Cardiac muscle cell (in vitro differentiated cells and primary cell): Measurements from ENCODE around the gene COL18A1. TPM values are rescaled to one million over a fixed set of nuclear protein-coding genes. Genes with fewer than 3 reads are reported as not detected.

ENCODE experiments used
- DNase-seq, 2 donors: peaks; one replicate each; pipeline versions ENCODE4 v3.0.0 to v3.0.0-alpha.2; 2010 to 2017; ENCODE audit warnings: low read depth in 1 of 2, low spot score in 1 of 2
- H3K27ac ChIP-seq: fragments of 200-600 bp; sonication (generic); 2 replicates; pipeline ENCODE4 v1.5.1; 2016
- H3K27me3 ChIP-seq: fragments of 200-600 bp; sonication (generic); 2 replicates; pipeline ENCODE4 v1.6.0; 2016; ENCODE audit warnings: control low read depth
- H3K36me3 ChIP-seq: fragments of 200-600 bp; sonication (generic); 2 replicates; pipeline ENCODE4 v1.5.1; 2016; ENCODE audit warnings: control low read depth
- H3K4me1 ChIP-seq: fragments of 200-600 bp; sonication (generic); 2 replicates; pipeline ENCODE4 v1.8.1; 2017; ENCODE audit warnings: low read depth, mild to moderate bottlenecking, mixed run types
- H3K4me3 ChIP-seq: fragments of 200-600 bp; sonication (generic); 2 replicates; pipeline ENCODE4 v1.5.1; 2016; ENCODE audit warnings: mild to moderate bottlenecking
- H3K9me3 ChIP-seq: fragments of 200-600 bp; sonication (generic); 2 replicates; pipeline ENCODE4 v1.5.1; 2017; ENCODE audit warnings: low read depth, mild to moderate bottlenecking, control low read depth
- CTCF ChIP-seq: IDR thresholded peaks from 2 replicates; pipeline ENCODE4 v1.5.1; 2012; ENCODE audit warnings: low read depth, mild to moderate bottlenecking, low read length
- polyA plus RNA-seq: library from polyadenylated mRNA; unstranded; fragments of >200 nt; fragmentation: Nextera tagmentation; extraction: Ambion mirVana; gene quantifications from 2 replicates; pipeline ENCODE4 v1.2.1, GENCODE V29; 2016
- total RNA-seq: library from RNA; depleted of rRNA; stranded (reverse); fragments of >200 nt; gene quantifications from 2 replicates; pipeline ENCODE4 v1.2.3, GENCODE V29; 2016

Gene COL18A1
- total and polyA plus RNA-seq, 2 experiments from 2014 or later = 407 to 1,182 TPM

DNA sequence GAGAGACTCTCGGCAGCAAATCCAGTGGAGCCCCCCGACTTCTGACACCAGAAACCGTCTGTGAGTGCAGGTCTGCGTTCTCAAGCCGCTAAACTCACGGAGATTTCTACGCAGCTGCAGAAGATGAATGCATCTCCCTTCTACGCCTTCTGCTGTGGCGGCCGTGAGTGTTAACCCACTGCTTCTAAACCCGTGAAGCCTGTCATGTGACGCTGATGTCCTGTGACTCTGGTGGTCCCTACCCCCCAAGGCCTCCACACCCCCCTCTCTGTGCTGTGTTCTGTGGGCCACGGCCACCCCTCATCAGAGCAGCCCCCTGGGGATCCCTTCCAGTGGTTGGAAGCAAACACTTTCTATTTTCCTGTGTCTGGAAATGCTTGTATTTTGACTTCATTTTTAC lies 33.9 kb upstream of the COL18A1 start:
- Histone ChIP-seq H3K36me3 (no peaks in the 10 kb centered on the region), H3K27me3 (no peaks in the 10 kb centered on the region), H3K27ac (no peak overlapping the region), H3K9me3 (no peaks in the 10 kb centered on the region), H3K4me1 (peaks cover 11% of the 10 kb centered on the region), H3K4me3 (no peak overlapping the region)
- DNase-seq = no peak
- no peak for TF ChIP-seq CTCF

DNA sequence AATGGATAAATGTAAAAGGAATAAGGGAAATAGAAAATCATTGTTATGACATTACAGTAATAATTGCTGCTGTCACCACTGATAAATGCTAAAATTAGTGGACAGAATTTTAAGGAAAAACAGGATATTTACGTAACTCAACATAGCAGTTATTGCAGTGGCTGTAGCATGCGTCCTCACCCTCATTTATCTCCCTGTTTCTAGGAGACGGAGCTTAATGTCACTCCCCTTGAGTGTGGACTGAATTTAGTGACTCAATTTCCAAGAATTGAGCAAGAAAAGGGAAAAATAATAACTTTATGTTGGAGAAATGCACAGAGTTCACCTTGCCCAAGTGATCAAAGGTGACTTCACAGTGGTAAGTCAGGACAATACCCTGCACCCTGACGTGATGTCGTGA lies 33.3 kb upstream of the COL18A1 start:
- peak in 1 of 2 donors; percentile 57 for DNase-seq
- TF ChIP-seq CTCF = no peak
- Histone ChIP-seq H3K4me1 (peaks cover 9% of the 10 kb centered on the region), H3K27ac (no peak overlapping the region), H3K27me3 (no peaks in the 10 kb centered on the region), H3K9me3 (no peaks in the 10 kb centered on the region), H3K4me3 (no peak overlapping the region), H3K36me3 (no peaks in the 10 kb centered on the region)

DNA sequence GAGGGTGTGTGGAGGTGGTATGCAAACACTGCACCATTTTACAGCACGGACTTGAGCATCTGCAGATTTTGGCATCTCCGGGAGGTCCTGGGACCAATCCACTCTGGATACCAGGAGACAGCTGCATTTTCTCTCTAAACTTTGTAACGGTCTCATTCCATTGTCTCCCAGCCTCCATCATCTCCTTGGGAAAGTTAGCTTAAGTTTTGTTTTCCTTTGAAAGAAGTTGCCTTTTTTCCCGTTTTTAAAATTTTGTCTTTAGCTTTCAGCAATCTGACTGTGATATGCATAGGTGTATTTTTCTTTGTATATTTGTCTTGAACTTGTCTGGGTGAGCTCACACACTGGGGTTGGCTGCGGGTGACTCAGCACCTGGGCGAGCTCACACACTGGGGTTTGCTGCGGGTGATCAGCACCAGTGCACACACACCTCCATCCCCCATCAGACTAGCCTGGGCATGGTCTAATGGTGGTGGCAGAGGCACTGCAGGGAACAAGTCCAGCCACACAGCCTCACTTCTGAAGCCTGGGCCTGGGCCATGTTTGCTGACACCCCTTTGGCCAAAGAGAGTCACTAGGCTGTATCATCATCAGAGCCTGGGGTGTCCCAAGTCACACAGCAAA lies 32.1 kb upstream of the COL18A1 start:
- no peaks in the 10 kb centered on the region for H3K27me3 ChIP-seq
- H3K4me1 ChIP-seq = no peaks in the 10 kb centered on the region
- no peak for DNase-seq
- H3K27ac ChIP-seq = no peak overlapping the region
- H3K36me3 ChIP-seq = no peaks in the 10 kb centered on the region
- no peak for TF ChIP-seq CTCF
- no peak overlapping the region for H3K4me3 ChIP-seq
- no peaks in the 10 kb centered on the region for H3K9me3 ChIP-seq

- Histone ChIP-seq H3K4me3 (no peak overlapping the region), H3K4me1 (no peaks in the 10 kb centered on the region), H3K27ac (no peak overlapping the region), H3K36me3 (no peaks in the 10 kb centered on the region), H3K9me3 (no peaks in the 10 kb centered on the region), H3K27me3 (no peaks in the 10 kb centered on the region)
- no peak for TF ChIP-seq CTCF
- DNase-seq = no peak
Observed at GRCh38 chr21:45373991-45374816, 30.8 kb upstream of the COL18A1 start.

DNA sequence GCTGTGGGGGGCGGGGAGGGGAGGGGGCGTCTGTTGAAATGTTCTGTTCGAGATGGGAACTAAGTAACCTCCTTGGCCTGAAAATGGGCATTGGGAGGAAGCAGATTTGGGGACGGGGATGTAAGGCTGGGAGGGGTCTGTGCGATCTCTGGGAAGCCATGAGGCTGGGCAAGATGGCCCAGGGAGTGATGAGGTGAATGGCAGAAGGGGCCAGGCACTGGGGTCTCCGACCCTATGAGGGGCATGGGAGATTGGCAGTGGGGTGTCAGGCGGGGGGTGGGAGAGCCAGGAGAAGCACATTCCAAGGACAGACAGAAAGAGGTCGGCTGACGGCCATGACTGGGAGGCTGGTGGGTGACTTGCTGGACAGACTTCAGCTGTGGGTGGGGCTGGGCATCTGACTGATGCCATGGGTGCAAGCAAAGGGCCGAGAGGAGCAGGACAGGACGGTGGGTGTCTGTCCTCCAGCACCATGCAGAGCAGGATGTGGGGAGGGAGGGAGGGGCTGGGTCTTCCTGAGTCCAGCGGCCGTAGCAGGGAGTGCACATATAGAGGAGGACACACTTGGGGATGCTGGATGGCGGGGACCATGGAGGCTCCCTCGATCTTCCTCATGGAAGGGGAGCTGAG lies 30.0 kb upstream of the COL18A1 start:
- H3K27ac ChIP-seq = no peak overlapping the region
- H3K4me1 ChIP-seq = no peaks in the 10 kb centered on the region
- no peak overlapping the region for H3K4me3 ChIP-seq
- no peaks in the 10 kb centered on the region for H3K36me3 ChIP-seq
- no peak for TF ChIP-seq CTCF
- no peaks in the 10 kb centered on the region for H3K9me3 ChIP-seq
- DNase-seq = no peak
- H3K27me3 ChIP-seq = no peaks in the 10 kb centered on the region
